ENCODE data around the gene HP1BP3.
A peak's percentile ranks its signal among the peaks of the same experiment; 100 is the strongest.

HP1BP3 gene

DNA sequence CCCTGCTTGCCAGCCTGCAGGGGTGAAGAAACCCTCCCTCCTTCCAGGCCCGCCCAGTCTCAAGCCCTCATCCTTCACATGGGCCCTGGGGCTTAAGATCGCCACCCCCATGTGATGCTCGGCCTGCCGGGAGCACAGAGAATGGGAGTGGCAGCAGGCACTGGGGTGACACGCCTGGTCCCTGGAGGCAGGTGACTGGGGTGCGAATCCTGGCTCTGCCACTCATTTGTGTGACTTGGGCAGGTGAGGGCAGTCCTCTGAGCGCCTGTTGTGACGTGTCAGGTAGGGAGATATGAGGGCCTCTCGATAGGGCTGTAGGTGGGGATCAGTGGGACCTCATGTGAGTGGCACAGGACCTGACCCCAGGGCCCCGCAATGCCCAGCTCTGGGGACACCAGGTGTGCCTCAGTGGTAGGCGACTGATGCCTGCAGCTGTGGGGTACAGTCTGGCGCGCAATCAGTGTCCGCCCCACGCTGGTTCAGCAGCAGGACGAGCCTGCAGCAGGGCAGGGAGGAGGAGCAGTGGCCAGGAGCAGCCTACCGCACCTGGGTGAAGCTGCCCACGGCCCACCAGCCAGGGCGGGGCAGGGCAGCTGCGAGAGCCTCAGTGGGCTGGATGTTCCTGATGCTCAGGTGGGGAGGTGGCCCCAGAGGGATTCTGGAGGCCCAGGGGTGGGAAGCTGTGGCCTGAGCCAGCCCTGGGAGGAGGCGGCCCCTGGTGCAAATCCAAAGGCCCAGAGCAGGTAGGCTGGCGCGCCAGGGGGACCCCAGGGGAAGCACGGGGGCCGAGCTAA lies 60.8 kb downstream of the HP1BP3 start:
- no peak overlapping the region for H3K4me2 ChIP-seq (ENCODE audit: low read length, poor library complexity, severe bottlenecking)
- H4K8ac ChIP-seq (ENCODE audit: low read length): no peak overlapping the region
- no peak overlapping the region for H2AFZ ChIP-seq (ENCODE audit: low read depth, low read length)
- H2AK5ac ChIP-seq (ENCODE audit: low read length, severe bottlenecking): no peak overlapping the region
- no peak overlapping the region for H3K4me3 ChIP-seq (ENCODE audit: insufficient read depth in 1 of 2, low read depth in 1 of 2, low read length in 2 of 2)
- H2BK120ac ChIP-seq (ENCODE audit: low read depth, low read length): no peak overlapping the region
- 97% methylated on average over 24 of the region's 25 CpGs for WGBS
- no peak overlapping the region for H2BK15ac ChIP-seq (ENCODE audit: low read depth, poor library complexity, severe bottlenecking)
- no peak overlapping the region for H3K9ac ChIP-seq (ENCODE audit: low read length)
- no peak overlapping the region for H3K23ac ChIP-seq (ENCODE audit: low read length in 2 of 2)
- H3K9me3 ChIP-seq (ENCODE audit: control insufficient read depth, low read length): no peaks in the 10 kb centered on the region
- no peak overlapping the region for H2BK5ac ChIP-seq (ENCODE audit: low read depth, low read length, poor library complexity, severe bottlenecking)
- no peak for DNase-seq
- H3K79me1 ChIP-seq (replicated peaks; ENCODE audit: low read length, poor library complexity, severe bottlenecking): peaks cover 28% of the 10 kb centered on the region
- no peak overlapping the region for H3K27ac ChIP-seq (ENCODE audit: low read length, poor library complexity, severe bottlenecking)
- peaks cover 0 to 57% of the 10 kb centered on the region in 2 experiments for H3K36me3 ChIP-seq (ENCODE audit: control insufficient read depth in 1 of 2, insufficient read depth in 2 of 2, low read depth in 1 of 2, low read length in 2 of 2)
- no peak overlapping the region for H3K14ac ChIP-seq (ENCODE audit: low read length in 2 of 2)
- no peak overlapping the region for H3K18ac ChIP-seq (ENCODE audit: low read depth in 1 of 2, low read length in 2 of 2)
- H3K4ac ChIP-seq (ENCODE audit: low read depth in 1 of 2, low read length in 2 of 2): no peak overlapping the region
- H3K4me1 ChIP-seq (ENCODE audit: control insufficient read depth, insufficient read depth, low read depth, low read length): peaks cover 46% of the 10 kb centered on the region
- peaks cover 0 to 34% of the 10 kb centered on the region in 2 experiments for H3K27me3 ChIP-seq (ENCODE audit: control insufficient read depth in 1 of 2, insufficient read depth in 1 of 2, low read length in 2 of 2)
- H2BK12ac ChIP-seq (ENCODE audit: low read length in 2 of 2): peak overlapping the region in 1 of 2 experiments; percentile 11
- H4K91ac ChIP-seq (ENCODE audit: low read length): peak overlapping the region; percentile 77

DNA sequence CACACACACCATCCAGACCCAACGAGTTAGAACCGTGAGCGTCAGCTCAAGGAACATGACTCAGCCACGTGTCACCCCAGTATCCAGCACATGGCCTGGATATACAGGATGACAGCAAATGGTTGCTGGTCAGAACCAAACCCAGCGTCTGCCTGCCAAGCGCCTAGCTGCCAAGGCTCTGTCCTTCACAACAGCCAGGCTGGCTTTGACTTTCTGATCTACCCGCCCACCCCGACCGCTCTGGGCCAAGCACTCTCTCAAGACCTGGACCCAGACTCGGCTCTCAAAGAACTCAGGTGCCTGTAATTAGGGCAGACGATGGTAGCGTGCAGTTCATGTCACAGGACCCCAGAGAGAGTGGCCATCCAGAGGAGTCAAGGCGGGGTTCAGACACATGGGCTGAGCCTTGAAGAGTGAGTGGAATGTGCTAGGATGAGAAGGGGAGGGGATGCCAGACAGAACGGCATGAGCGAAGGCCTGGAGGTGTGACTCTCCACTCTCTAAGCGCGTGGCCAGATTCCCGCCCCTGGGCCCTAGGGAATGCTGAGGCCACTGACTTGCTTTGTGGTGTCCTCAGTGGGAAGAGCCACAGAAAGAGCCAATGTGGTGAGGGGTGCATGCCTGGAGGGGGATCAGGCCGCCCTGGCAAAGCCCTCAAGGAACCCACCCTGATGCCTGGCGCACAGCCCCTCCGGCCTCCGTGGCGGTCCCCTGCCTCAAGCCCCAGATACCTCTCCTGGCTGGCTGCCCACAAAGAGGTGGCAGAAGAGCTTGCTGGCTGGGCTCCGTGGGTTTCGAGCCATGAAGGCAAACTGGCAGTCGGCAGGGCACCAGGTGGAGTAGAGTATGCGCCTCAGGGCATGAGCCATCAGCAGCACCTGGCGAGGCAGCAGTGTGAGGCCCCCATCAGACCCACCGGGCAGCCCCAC lies 61.7 kb downstream of the HP1BP3 start:
- Histone ChIP-seq H3K36me3 (ENCODE audit: control insufficient read depth in 1 of 2, insufficient read depth in 2 of 2, low read depth in 1 of 2, low read length in 2 of 2) (peaks cover 0 to 59% of the 10 kb centered on the region in 2 experiments), H3K9me3 (ENCODE audit: control insufficient read depth, low read length) (no peaks in the 10 kb centered on the region), H3K4me2 (ENCODE audit: low read length, poor library complexity, severe bottlenecking) (no peak overlapping the region), H2BK12ac (ENCODE audit: low read length in 2 of 2) (no peak overlapping the region), H4K91ac (ENCODE audit: low read length) (no peak overlapping the region), H3K4me3 (ENCODE audit: insufficient read depth in 1 of 2, low read depth in 1 of 2, low read length in 2 of 2) (no peak overlapping the region), H3K23ac (ENCODE audit: low read length in 2 of 2) (peak overlapping the region in 1 of 2 experiments; percentile 16), H2BK120ac (ENCODE audit: low read depth, low read length) (no peak overlapping the region), H2BK15ac (ENCODE audit: low read depth, poor library complexity, severe bottlenecking) (no peak overlapping the region), H3K27me3 (ENCODE audit: control insufficient read depth in 1 of 2, insufficient read depth in 1 of 2, low read length in 2 of 2) (peaks cover 0 to 26% of the 10 kb centered on the region in 2 experiments), H3K9ac (ENCODE audit: low read length) (no peak overlapping the region), H3K79me1 (replicated peaks; ENCODE audit: low read length, poor library complexity, severe bottlenecking) (peaks cover 22% of the 10 kb centered on the region), H3K4ac (ENCODE audit: low read depth in 1 of 2, low read length in 2 of 2) (no peak overlapping the region), H3K4me1 (ENCODE audit: control insufficient read depth, insufficient read depth, low read depth, low read length) (peaks cover 39% of the 10 kb centered on the region), H2BK5ac (ENCODE audit: low read depth, low read length, poor library complexity, severe bottlenecking) (no peak overlapping the region), H3K14ac (ENCODE audit: low read length in 2 of 2) (no peak overlapping the region), H2AK5ac (ENCODE audit: low read length, severe bottlenecking) (no peak overlapping the region), H2AFZ (ENCODE audit: low read depth, low read length) (no peak overlapping the region), H4K8ac (ENCODE audit: low read length) (no peak overlapping the region), H3K27ac (ENCODE audit: low read length, poor library complexity, severe bottlenecking) (no peak overlapping the region), H3K18ac (ENCODE audit: low read depth in 1 of 2, low read length in 2 of 2) (peak overlapping the region in 1 of 2 experiments; percentile 38)
- WGBS: 80% methylated on average over 29 of the region's 29 CpGs
- peak; percentile 77 for DNase-seq

DNA sequence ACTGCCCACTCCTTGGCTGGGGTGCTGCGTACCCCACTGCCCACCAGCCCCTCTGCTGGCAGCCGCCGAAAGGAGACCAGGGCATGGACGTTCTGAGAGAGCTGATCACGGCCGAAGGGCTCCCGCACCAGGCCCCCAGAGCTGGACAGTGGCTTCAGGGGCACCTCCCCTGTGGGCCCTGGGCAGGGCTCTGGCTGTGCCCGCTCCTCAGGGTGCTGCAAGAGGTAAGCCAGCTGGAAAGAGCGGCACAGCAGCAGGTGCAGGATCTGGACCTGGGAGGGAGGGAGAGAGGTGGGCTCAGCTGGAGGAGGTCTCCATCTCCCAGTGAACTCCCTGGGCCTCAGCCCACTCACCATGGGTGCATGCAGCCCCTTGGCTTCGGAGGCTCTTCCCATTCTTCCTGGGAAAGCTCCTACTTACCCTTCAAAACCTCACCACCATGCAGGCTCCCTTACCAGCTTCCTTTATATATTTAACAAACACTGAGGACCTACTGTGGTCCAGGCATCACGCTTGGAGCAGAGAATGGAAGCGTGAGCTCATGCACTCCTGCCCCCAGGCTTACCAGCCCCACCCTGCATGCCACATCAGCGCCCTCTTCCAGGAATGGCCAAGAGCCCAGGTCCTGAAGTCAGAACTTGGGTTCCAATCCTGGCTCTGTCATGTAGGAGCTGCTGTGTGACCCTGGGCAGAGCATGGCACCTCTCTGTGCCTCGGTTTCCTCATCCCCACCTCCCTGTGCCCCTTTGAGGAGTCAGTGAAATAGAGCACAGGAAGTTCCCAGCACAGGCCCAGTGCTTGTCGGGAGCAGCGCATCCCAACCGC lies 62.5 kb downstream of the HP1BP3 start:
- H3K9me3 ChIP-seq (ENCODE audit: control insufficient read depth, low read length): no peaks in the 10 kb centered on the region
- no peak overlapping the region for H3K4me3 ChIP-seq (ENCODE audit: insufficient read depth in 1 of 2, low read depth in 1 of 2, low read length in 2 of 2)
- H3K18ac ChIP-seq (ENCODE audit: low read depth in 1 of 2, low read length in 2 of 2): no peak overlapping the region
- H4K8ac ChIP-seq (ENCODE audit: low read length): no peak overlapping the region
- H2AK5ac ChIP-seq (ENCODE audit: low read length, severe bottlenecking): no peak overlapping the region
- no peak overlapping the region for H2BK5ac ChIP-seq (ENCODE audit: low read depth, low read length, poor library complexity, severe bottlenecking)
- H3K4me1 ChIP-seq (ENCODE audit: control insufficient read depth, insufficient read depth, low read depth, low read length): peaks cover 33% of the 10 kb centered on the region
- 85% methylated on average over 16 of the region's 17 CpGs for WGBS
- no peak overlapping the region for H3K4me2 ChIP-seq (ENCODE audit: low read length, poor library complexity, severe bottlenecking)
- peaks cover 0 to 23% of the 10 kb centered on the region in 2 experiments for H3K27me3 ChIP-seq (ENCODE audit: control insufficient read depth in 1 of 2, insufficient read depth in 1 of 2, low read length in 2 of 2)
- no peak overlapping the region for H2AFZ ChIP-seq (ENCODE audit: low read depth, low read length)
- H3K9ac ChIP-seq (ENCODE audit: low read length): no peak overlapping the region
- no peak overlapping the region for H4K91ac ChIP-seq (ENCODE audit: low read length)
- H2BK15ac ChIP-seq (ENCODE audit: low read depth, poor library complexity, severe bottlenecking): no peak overlapping the region
- no peak overlapping the region for H3K27ac ChIP-seq (ENCODE audit: low read length, poor library complexity, severe bottlenecking)
- H2BK12ac ChIP-seq (ENCODE audit: low read length in 2 of 2): no peak overlapping the region
- peaks cover 0 to 62% of the 10 kb centered on the region in 2 experiments for H3K36me3 ChIP-seq (ENCODE audit: control insufficient read depth in 1 of 2, insufficient read depth in 2 of 2, low read depth in 1 of 2, low read length in 2 of 2)
- H3K79me1 ChIP-seq (replicated peaks; ENCODE audit: low read length, poor library complexity, severe bottlenecking): peaks cover 15% of the 10 kb centered on the region
- H2BK120ac ChIP-seq (ENCODE audit: low read depth, low read length): no peak overlapping the region
- no peak overlapping the region for H3K4ac ChIP-seq (ENCODE audit: low read depth in 1 of 2, low read length in 2 of 2)
- H3K23ac ChIP-seq (ENCODE audit: low read length in 2 of 2): no peak overlapping the region
- DNase-seq: no peak
- no peak overlapping the region for H3K14ac ChIP-seq (ENCODE audit: low read length in 2 of 2)

Data from mesenchymal stem cell (in vitro differentiated cells and primary cell).